Measurements from ENCODE around the gene TMEM192.
"Not testable (repeated sequence)": the region's sequence is repeated elsewhere in the genome, so short reads cannot be mapped to it uniquely, and the experiment has no call there.

TMEM192 gene

DNA sequence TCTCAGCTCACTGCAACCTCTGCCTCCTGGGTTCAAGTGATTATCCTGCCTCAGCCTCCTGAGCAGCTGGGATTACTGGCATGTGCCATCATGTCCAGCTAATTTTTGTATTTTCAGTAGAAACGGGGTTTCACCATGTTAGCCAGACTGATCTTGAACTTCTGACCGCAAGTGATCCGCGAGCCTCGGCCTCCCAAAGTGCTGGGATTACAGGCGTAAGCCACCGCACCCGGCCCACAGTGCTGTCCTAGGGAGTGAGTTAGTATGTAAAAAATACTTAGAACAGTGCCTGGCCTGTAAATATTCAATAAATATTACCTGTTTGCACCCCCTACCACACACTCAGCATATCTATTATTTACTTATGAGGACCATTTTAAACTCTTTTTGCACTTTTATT lies 20.5 kb downstream of the TMEM192 start:
- not testable (repeated sequence) for DNase-seq

DNA sequence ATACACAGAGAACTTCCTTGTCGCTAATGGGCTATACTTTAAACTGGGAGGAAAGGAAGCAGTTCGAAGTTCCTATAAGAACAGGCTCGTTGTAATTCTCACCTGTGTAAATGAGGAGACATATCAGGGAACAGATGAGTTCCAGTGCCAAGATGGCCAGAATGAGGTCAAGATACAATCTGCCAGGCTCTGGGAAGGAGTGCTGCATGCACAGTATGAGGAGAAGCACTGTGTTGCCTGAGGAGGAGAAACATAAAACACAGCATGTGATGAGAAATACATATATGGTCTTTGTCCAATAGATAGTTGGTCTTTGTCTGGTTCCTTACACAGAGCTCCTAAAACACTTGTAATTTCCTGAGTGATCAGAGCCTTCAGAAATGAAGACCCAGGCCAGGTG lies 24.3 kb downstream of the TMEM192 start:
- no peak for DNase-seq

GRCh38 chr4:165085946-165086345 lies 26.7 kb downstream of the TMEM192 start:
- no peak for DNase-seq

- not testable (repeated sequence) for DNase-seq
Measured at GRCh38 chr4:165084787-165085186, 27.9 kb downstream of the TMEM192 start.

GRCh38 chr4:165079476-165079875 lies 33.2 kb downstream of the TMEM192 start:
- DNase-seq = no peak

- DNase-seq = no peak
Measured at GRCh38 chr4:165077034-165077578, 35.6 kb downstream of the TMEM192 start.

DNA sequence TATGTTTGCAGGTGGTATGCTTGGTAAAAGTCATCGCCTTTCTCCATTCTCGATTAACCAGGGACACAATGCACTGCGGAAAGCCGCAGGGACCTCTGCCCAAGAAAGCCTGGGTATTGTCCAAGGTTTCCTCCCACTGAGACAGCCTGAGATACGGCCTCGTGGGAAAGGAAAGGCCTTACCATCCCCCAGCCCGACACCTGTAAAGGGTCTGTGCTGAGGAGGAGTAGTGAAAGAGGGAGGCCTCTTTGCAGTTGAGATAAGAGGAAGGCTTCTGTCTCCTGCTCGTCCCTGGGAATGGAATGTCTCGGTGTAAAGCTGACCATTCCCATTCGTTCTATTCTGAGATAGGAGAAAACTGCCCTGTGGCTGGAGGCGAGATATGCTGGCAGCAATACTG lies 39.3 kb downstream of the TMEM192 start:
- not testable (repeated sequence) for DNase-seq

- no peak for DNase-seq
Measured at GRCh38 chr4:165070560-165070959, 42.1 kb downstream of the TMEM192 start.

DNA sequence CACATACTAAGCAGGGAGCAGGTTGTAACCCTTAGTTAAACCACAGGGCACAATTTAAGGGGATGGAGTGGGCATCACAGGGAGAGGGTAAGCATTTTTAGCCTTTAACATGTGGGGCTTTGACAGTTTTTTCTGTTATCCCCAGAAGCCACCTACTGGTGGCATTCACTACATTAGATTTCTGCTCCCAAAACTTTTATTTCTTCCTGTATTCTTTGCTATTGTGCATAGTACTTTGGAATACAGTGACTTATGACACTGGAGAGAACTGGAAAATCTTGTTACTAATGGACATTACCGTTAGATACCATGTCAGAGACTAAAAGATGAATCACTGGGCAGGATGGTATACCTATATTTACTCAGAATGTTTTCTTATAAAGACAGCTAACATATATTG lies 51.7 kb downstream of the TMEM192 start:
- DNase-seq = no peak

- no peak for DNase-seq
Measured at GRCh38 chr4:165059386-165059785, 53.3 kb downstream of the TMEM192 start.

GRCh38 chr4:165058666-165059065 lies 54.0 kb downstream of the TMEM192 start:
- DNase-seq = no peak

GRCh38 chr4:165055601-165056000 lies 57.1 kb downstream of the TMEM192 start:
- DNase-seq = no peak

DNA sequence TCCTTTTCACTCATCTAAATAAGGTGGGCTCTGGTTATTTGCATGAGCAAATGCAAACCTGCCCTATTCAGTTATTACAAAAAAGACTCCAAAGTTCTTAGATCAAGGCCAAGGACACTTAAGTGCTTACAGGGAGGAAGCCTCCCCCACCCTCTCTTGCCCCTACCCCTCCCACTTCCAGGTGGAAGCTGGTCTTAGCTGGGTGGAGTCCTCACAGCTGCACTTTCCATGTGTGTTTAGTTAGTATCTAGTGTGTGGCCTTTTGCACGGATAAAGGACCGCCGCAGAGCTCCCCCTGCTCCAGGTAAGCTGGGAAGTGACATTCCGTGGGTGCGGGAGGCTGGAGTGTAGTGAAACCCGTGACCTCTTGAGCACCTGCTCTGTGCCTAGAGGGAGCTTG lies 59.0 kb downstream of the TMEM192 start, which contains the start of gene TRIM75:
TSS of gene TRIM75 (plus strand) at position 222 of the 400 bp plus-strand sequence. CDS start 5,282 bp downstream, outside the sequence.
- no peak for DNase-seq

- DNase-seq = no peak
Measured at GRCh38 chr4:165052627-165053026, 60.0 kb downstream of the TMEM192 start.

DNA sequence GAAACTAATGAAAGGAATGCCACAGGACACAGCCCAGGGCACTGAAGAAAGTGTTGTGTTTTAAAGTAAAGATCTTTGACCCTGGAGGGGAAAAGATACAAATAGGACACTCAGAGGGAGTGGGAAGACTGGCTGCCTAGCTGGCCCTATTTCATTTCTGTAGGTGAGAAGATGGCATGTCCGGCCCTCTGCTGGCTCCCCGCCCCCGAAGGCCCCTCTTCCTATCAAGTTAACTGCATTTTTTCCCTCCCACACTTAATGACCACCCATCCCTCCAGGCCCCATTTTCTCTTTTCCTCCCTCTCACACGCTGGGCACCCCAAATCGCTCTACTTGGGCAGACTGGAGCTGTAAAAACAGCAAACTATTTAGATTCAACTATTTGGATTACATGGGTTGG lies 64.5 kb downstream of the TMEM192 start:
- no peak for DNase-seq

- no peak for DNase-seq
Measured at GRCh38 chr4:165031436-165032211, 81.0 kb downstream of the TMEM192 start, which contains the start of gene TRIM60. Gene TRIM60, plus strand, starts transcription at chr4:165031999. Its CDS starts 8,074 bp downstream, at chr4:165040073.

- no peak for DNase-seq
Measured at GRCh38 chr4:165027762-165028402, 84.8 kb downstream of the TMEM192 start.

DNA sequence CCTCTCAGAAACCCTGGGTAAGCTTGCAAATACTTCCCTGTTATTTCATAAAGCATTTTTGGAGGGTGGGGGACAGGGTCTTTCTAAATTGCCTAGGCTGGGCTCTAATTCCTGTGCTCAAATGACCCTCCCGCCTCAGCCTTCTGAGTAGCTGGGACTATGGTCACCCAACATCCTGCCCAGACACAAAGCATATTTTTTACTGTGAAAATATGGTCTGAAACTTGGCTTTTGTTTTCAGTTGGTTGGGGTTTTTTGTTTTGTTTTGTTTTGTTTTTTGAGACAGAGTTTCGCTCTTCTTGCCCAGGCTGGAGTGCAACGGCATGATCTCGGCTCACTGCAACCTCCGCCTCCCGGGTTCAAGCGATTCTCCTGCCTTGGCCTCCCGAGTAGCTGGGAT lies 86.9 kb downstream of the TMEM192 start:
- DNase-seq = not testable (repeated sequence)

All from fibroblast of skin of scalp (primary cell).